ENCODE data around the gene PCDH12.

DNA sequence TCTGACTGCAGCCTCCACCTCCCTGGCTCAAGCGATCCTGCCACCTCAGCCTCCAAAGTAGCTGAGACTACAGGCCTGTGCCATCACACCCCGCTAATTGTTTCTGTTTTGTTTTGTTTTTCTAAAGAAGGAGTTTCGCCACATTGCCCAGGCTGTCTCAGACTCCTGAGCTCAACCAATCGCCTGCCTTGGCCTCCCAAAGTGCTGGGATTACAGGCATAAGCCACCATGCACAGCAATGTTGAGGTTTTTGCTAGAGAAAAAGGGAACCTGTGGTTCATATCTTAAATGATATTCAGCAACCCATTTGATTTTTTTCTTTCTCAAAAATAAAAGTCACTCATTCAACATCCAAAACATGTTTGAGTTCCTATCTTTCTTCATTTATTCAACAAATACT is 54.7 kb downstream of the PCDH12 start:
- TF ChIP-seq, protein P1, sequence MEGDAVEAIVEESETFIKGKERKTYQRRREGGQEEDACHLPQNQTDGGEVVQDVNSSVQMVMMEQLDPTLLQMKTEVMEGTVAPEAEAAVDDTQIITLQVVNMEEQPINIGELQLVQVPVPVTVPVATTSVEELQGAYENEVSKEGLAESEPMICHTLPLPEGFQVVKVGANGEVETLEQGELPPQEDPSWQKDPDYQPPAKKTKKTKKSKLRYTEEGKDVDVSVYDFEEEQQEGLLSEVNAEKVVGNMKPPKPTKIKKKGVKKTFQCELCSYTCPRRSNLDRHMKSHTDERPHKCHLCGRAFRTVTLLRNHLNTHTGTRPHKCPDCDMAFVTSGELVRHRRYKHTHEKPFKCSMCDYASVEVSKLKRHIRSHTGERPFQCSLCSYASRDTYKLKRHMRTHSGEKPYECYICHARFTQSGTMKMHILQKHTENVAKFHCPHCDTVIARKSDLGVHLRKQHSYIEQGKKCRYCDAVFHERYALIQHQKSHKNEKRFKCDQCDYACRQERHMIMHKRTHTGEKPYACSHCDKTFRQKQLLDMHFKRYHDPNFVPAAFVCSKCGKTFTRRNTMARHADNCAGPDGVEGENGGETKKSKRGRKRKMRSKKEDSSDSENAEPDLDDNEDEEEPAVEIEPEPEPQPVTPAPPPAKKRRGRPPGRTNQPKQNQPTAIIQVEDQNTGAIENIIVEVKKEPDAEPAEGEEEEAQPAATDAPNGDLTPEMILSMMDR (IDR thresholded peaks at IDR 0.05) = no peak
- TF ChIP-seq POLR2A (IDR thresholded peaks at IDR 0.05) = no peak

Data from heart left ventricle (tissue), 13 donors.